Transverse colon (tissue), 4 donors: ENCODE results near the gene TMEM30B.

Source experiments
- POLR2A ChIP-seq: fragments of 450-650 bp; IDR thresholded peaks from one replicate; pipeline ENCODE4 v1.6.1; 2016; ENCODE audit warnings: antibody characterized with exemption, mild to moderate bottlenecking, moderate library complexity
- POLR2AphosphoS5 ChIP-seq, 3 donors: sonication (generic); formaldehyde crosslinking; IDR thresholded peaks; one replicate each; pipeline ENCODE4 v1.6.1; 2016; ENCODE audit warnings: antibody characterized with exemption in 3 of 3
- TF ChIP-seq, protein P1 (sequence below), 5 experiments: fragments of 200-600 bp in 3 of 5; fragments of 450-650 bp in 2 of 5; sonication (generic) in 3 of 5; IDR thresholded peaks; 1 replicate in 2 of 5; 2 replicates in 3 of 5; pipeline ENCODE4 v1.5.1; 2016 to 2017; ENCODE audit warnings: antibody characterized with exemption in 5 of 5, inconsistent platforms in 3 of 5, mild to moderate bottlenecking in 2 of 5, moderate library complexity in 1 of 5

DNA sequence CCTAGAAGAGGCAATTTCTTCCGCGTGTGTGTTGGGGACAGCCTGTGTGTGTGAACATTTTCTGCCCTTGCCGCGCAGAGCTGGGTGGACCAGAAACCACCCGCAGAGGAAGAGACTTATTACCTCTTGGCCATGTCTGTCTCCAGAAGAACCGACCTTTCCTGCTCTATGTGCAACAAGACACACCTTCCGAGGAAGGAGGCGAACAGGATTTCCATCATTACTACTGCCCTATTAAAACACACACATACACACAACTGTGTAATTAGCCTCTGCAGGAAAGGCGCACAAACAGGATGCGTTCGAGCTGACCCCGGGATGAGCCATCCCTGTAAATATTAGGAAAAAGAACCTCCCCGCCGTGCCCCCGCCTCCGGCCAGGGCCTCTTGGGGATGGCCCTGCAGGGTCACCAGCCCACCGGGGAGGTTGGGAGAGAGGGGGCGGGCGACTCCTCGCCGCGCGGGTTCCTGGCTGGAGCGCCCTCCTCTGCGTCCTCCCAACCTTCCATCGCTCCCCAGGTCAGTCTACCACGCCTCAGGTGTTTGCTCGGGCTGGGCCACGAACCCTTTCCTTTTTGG is 39.8 kb upstream of the TMEM30B start:
- TF ChIP-seq, protein P1, sequence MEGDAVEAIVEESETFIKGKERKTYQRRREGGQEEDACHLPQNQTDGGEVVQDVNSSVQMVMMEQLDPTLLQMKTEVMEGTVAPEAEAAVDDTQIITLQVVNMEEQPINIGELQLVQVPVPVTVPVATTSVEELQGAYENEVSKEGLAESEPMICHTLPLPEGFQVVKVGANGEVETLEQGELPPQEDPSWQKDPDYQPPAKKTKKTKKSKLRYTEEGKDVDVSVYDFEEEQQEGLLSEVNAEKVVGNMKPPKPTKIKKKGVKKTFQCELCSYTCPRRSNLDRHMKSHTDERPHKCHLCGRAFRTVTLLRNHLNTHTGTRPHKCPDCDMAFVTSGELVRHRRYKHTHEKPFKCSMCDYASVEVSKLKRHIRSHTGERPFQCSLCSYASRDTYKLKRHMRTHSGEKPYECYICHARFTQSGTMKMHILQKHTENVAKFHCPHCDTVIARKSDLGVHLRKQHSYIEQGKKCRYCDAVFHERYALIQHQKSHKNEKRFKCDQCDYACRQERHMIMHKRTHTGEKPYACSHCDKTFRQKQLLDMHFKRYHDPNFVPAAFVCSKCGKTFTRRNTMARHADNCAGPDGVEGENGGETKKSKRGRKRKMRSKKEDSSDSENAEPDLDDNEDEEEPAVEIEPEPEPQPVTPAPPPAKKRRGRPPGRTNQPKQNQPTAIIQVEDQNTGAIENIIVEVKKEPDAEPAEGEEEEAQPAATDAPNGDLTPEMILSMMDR (IDR thresholded peaks at IDR 0.05), result no peak
- TF ChIP-seq POLR2A (no peak), POLR2AphosphoS5 (IDR thresholded peaks at IDR 0.05) (no peak)
